DMS53 (cell line): ENCODE data around the gene POU2F2.

Source experiments
- DNase-seq: peaks from one replicate; lab custom pipeline; 2025; lab: John Stamatoyannopoulos, UW

POU2F2 gene

GRCh38 chr19:42132030-42132628 lies at the start of gene POU2F2:
POU2F2 (minus strand) TSS chr19:42132446; CDS start chr19:42132411, 35 bp downstream.
- DNase-seq: no peak

- peak; percentile 34 for DNase-seq
Observed at GRCh38 chr19:42178791-42179674, 46.8 kb upstream of the POU2F2 start.

- no peak for DNase-seq
Observed at GRCh38 chr19:42177686-42178019, 45.4 kb upstream of the POU2F2 start.

GRCh38 chr19:42176990-42177685 lies 44.9 kb upstream of the POU2F2 start:
- peak; percentile 94 for DNase-seq

GRCh38 chr19:42176649-42176989 lies 44.4 kb upstream of the POU2F2 start:
- no peak for DNase-seq

GRCh38 chr19:42175952-42176648 lies 43.9 kb upstream of the POU2F2 start:
- DNase-seq: peak; percentile 64

- no peak for DNase-seq
Observed at GRCh38 chr19:42174958-42175734, 42.9 kb upstream of the POU2F2 start.

- DNase-seq: no peak
Observed at GRCh38 chr19:42174188-42174587, 41.9 kb upstream of the POU2F2 start.

GRCh38 chr19:42173695-42174094 lies 41.4 kb upstream of the POU2F2 start:
- no peak for DNase-seq

GRCh38 chr19:42172261-42172660 lies 40.0 kb upstream of the POU2F2 start:
- peak; percentile 97 for DNase-seq

- no peak for DNase-seq
Observed at GRCh38 chr19:42170715-42171114, 38.5 kb upstream of the POU2F2 start.

- DNase-seq: no peak
Observed at GRCh38 chr19:42169486-42170413, 37.5 kb upstream of the POU2F2 start.

GRCh38 chr19:42168206-42168605 lies 36.0 kb upstream of the POU2F2 start:
- no peak for DNase-seq

- peak; percentile 80 for DNase-seq
Observed at GRCh38 chr19:42166316-42166715, 34.1 kb upstream of the POU2F2 start.

- DNase-seq: peak; percentile 46
Observed at GRCh38 chr19:42165146-42165545, 32.9 kb upstream of the POU2F2 start.

GRCh38 chr19:42161616-42162263 lies 29.5 kb upstream of the POU2F2 start:
- no peak for DNase-seq

- no peak for DNase-seq
Observed at GRCh38 chr19:42159942-42160341, 27.7 kb upstream of the POU2F2 start.

- no peak for DNase-seq
Observed at GRCh38 chr19:42158926-42159325, 26.7 kb upstream of the POU2F2 start.

- DNase-seq: no peak
Observed at GRCh38 chr19:42156571-42156970, 24.3 kb upstream of the POU2F2 start.

- DNase-seq: no peak
Observed at GRCh38 chr19:42155796-42156195, 23.6 kb upstream of the POU2F2 start.
